HCT116 (cell line): ENCODE results near the gene KMT5C. TPM values are rescaled to one million over a fixed set of nuclear protein-coding genes. Genes with fewer than 3 reads are reported as not detected.

Source experiments
- ATAC-seq: fragments of 200-7000 bp; cut with Tn5 transposase; 2 replicates; pipeline ENCODE4 v1.9.1; 2020; ENCODE audit warnings: mild to moderate bottlenecking, moderate library complexity
- BruUV-seq: library from RNA; stranded (reverse); fragments of 400-500 nt; replicated peaks from 2 replicates; lab custom pipeline; 2021; lab: Mats Ljungman, UMichigan
- CTCF ChIA-PET: fragments of 300-600 bp; sonication (Branson Sonifier 250); formaldehyde crosslinking; loops from one replicate; lab custom pipeline; 2021; ENCODE audit warnings: antibody characterized with exemption; lab: Charles Lee
- POLR2A ChIA-PET: fragments of 300-600, 350-600 bp; sonication (Branson Sonifier 250); formaldehyde crosslinking; loops from one replicate; lab custom pipeline; 2021; ENCODE audit warnings: antibody characterized with exemption; lab: Charles Lee
- RAD21 ChIA-PET, 2 experiments: fragments of 300-600 bp; sonication (Branson Sonifier 250); formaldehyde crosslinking; loops; one replicate each; lab custom pipeline; 2023; ENCODE audit warnings: low total read pairs in 2 of 2; ENCODE audit not compliant: uncharacterized antibody in 2 of 2, unreplicated experiment in 2 of 2, low non-redundant PET in 1 of 2; lab: Charles Lee
- DNase-seq: peaks from one replicate; pipeline ENCODE4 v3.0.0-alpha.2; 2010; ENCODE audit warnings: low read depth, low spot score
- H2AFZ ChIP-seq: fragments of 200-600 bp; shearing (Covaris generic), sonication (generic); 2 replicates; pipeline ENCODE4 v1.6.1; 2017; ENCODE audit warnings: low read depth, mixed run types, mixed read lengths, antibody characterized with exemption, low read length; ENCODE audit not compliant: poor library complexity, severe bottlenecking
- H3K27ac ChIP-seq: 2 replicates; pipeline ENCODE4 v1.5.1; 2012; ENCODE audit warnings: low read depth, low read length
- H3K27me3 ChIP-seq: fragments of 200-600 bp; sonication (generic); 2 replicates; pipeline ENCODE4 v1.6.1; 2016; ENCODE audit warnings: mixed run types, low read length, mixed read lengths; ENCODE audit not compliant: insufficient read depth
- H3K36me3 ChIP-seq, 2 experiments: fragments of 200-500 bp in 1 of 2; fragments of 200-600 bp in 1 of 2; sonication (Bioruptor generic) in 1 of 2; sonication (generic) in 1 of 2; 2 replicates each; pipeline versions ENCODE4 v1.5.1 to v1.6.1; 2014 to 2016; ENCODE audit warnings: low read length in 2 of 2, inconsistent platforms in 1 of 2, mixed read lengths in 1 of 2, mixed run types in 1 of 2; ENCODE audit not compliant: insufficient read depth in 2 of 2, control insufficient read depth in 1 of 2
- H3K4me1 ChIP-seq, 2 experiments: fragments of 200-600 bp in 1 of 2; sonication (generic) in 1 of 2; 2 replicates each; pipeline versions ENCODE4 v1.5.1 to v1.6.1; 2012 to 2017; ENCODE audit warnings: low read length in 2 of 2, inconsistent platforms in 1 of 2, mild to moderate bottlenecking in 1 of 2, mixed read lengths in 1 of 2, mixed run types in 1 of 2, moderate library complexity in 1 of 2; ENCODE audit not compliant: insufficient read depth in 2 of 2, control insufficient read depth in 1 of 2
- H3K4me2 ChIP-seq: fragments of 200-600 bp; sonication (generic); 2 replicates; pipeline ENCODE4 v1.6.1; 2017; ENCODE audit warnings: mixed run types, low read length, mixed read lengths
- H3K4me3 ChIP-seq, 2 experiments: fragments of 200-600 bp in 1 of 2; sonication (generic) in 1 of 2; replicated peaks in 1 of 2; 2 replicates each; pipeline ENCODE4 v1.5.1; 2011 to 2016; ENCODE audit warnings: low read length in 2 of 2, control low read depth in 1 of 2, low read depth in 1 of 2, mild to moderate bottlenecking in 1 of 2, mixed read lengths in 1 of 2, mixed run types in 1 of 2
- H3K79me2 ChIP-seq: fragments of 200-600 bp; sonication (generic); 2 replicates; pipeline ENCODE4 v1.6.1; 2017; ENCODE audit warnings: mild to moderate bottlenecking, mixed run types, low read length, moderate library complexity, mixed read lengths; ENCODE audit not compliant: insufficient read depth
- H3K9ac ChIP-seq: fragments of 200-600 bp; sonication (generic); 2 replicates; pipeline ENCODE4 v1.6.1; 2016; ENCODE audit warnings: low read length, mixed read lengths
- H3K9me2 ChIP-seq: fragments of 200-600 bp; sonication (generic), shearing (Covaris generic); 2 replicates; pipeline ENCODE4 v1.6.1; 2017; ENCODE audit warnings: mixed run types, mild to moderate bottlenecking, moderate library complexity; ENCODE audit not compliant: insufficient read depth
- H3K9me3 ChIP-seq, 2 experiments: fragments of 200-500 bp in 1 of 2; fragments of 200-600 bp in 1 of 2; sonication (Bioruptor generic) in 1 of 2; sonication (generic) in 1 of 2; 2 replicates each; pipeline ENCODE4 v1.6.1; 2014 to 2017; ENCODE audit warnings: low read length in 2 of 2, mixed read lengths in 2 of 2, inconsistent platforms in 1 of 2, low read depth in 1 of 2, mild to moderate bottlenecking in 1 of 2, mixed run types in 1 of 2, moderate library complexity in 1 of 2; ENCODE audit not compliant: control insufficient read depth in 1 of 2, insufficient read depth in 1 of 2
- H4K20me1 ChIP-seq: fragments of 200-600 bp; sonication (generic), shearing (Covaris generic); 2 replicates; pipeline ENCODE4 v1.6.1; 2017; ENCODE audit warnings: mixed run types, mild to moderate bottlenecking, moderate library complexity; ENCODE audit not compliant: insufficient read depth
- ATF3 ChIP-seq: IDR thresholded peaks from 2 replicates; pipeline ENCODE4 v1.6.1; 2012
- CBX3 ChIP-seq: IDR thresholded peaks from 2 replicates; pipeline ENCODE4 v1.6.1; 2012; ENCODE audit warnings: low read depth
- CTCF ChIP-seq, 3 experiments: fragments of 200-600 bp in 1 of 3; sonication (generic) in 1 of 3; IDR thresholded peaks in 2 of 3; conservative IDR thresholded peaks in 1 of 3; 2 replicates each; pipeline ENCODE4 v1.5.1; 2012 to 2017; ENCODE audit warnings: low read depth in 2 of 3, low read length in 2 of 3, antibody characterized with exemption in 1 of 3, borderline replicate concordance in 1 of 3, control low read depth in 1 of 3, mild to moderate bottlenecking in 1 of 3, mixed read lengths in 1 of 3, mixed run types in 1 of 3, moderate library complexity in 1 of 3; ENCODE audit not compliant: insufficient read depth in 1 of 3
- ELF1 ChIP-seq: IDR thresholded peaks from 2 replicates; pipeline ENCODE4 v1.6.1; 2012; ENCODE audit warnings: low read depth, borderline replicate concordance
- EZH2 ChIP-seq: fragments of 200-600 bp; sonication (generic); IDR thresholded peaks from 2 replicates; pipeline ENCODE4 v1.6.1; 2017; ENCODE audit warnings: antibody characterized with exemption, mixed run types
- EZH2phosphoT487 ChIP-seq: fragments of 200-600 bp; IDR thresholded peaks from 2 replicates; pipeline ENCODE4 v1.6.1; 2018; ENCODE audit warnings: antibody characterized with exemption, borderline replicate concordance
- FOSL1 ChIP-seq: IDR thresholded peaks from 2 replicates; pipeline ENCODE4 v1.6.1; 2012; ENCODE audit warnings: low read depth
- JUND ChIP-seq: IDR thresholded peaks from 2 replicates; pipeline ENCODE4 v1.6.1; 2012
- POLR2A ChIP-seq: IDR thresholded peaks from 2 replicates; pipeline ENCODE4 v1.7.0; 2011; ENCODE audit warnings: borderline replicate concordance; ENCODE audit not compliant: insufficient read depth, insufficient read length; ENCODE audit errors: extremely low read depth
- POLR2AphosphoS5 ChIP-seq: IDR thresholded peaks from 2 replicates; pipeline ENCODE4 v1.6.1; 2011; ENCODE audit warnings: mild to moderate bottlenecking, low read depth, low read length, moderate library complexity
- RAD21 ChIP-seq: IDR thresholded peaks from 2 replicates; pipeline ENCODE4 v1.6.1; 2012; ENCODE audit warnings: low read depth, mild to moderate bottlenecking
- REST ChIP-seq: IDR thresholded peaks from 2 replicates; pipeline ENCODE4 v1.6.1; 2012; ENCODE audit warnings: low read depth
- SIN3A ChIP-seq: IDR thresholded peaks from 2 replicates; pipeline ENCODE4 v1.6.1; 2012; ENCODE audit warnings: low read depth
- SRF ChIP-seq: IDR thresholded peaks from 2 replicates; pipeline ENCODE4 v1.6.1; 2012; ENCODE audit warnings: low read depth
- TCF7L2 ChIP-seq: IDR thresholded peaks from 2 replicates; pipeline ENCODE4 v1.7.0; 2011; ENCODE audit warnings: borderline replicate concordance, inconsistent platforms; ENCODE audit not compliant: insufficient read depth, insufficient read length; ENCODE audit errors: extremely low read depth
- YY1 ChIP-seq: IDR thresholded peaks from 2 replicates; pipeline ENCODE4 v1.6.1; 2011; ENCODE audit warnings: low read length, low read depth, moderate library complexity, mild to moderate bottlenecking; ENCODE audit not compliant: insufficient replicate concordance; ENCODE audit errors: extremely low read depth
- ZFX ChIP-seq: fragments of 450-650 bp; IDR thresholded peaks from 2 replicates; pipeline ENCODE4 v1.6.1; 2017
- intact Hi-C: fragments of 100-400 bp; cut with micrococcal nuclease; formaldehyde crosslinking; loops from 2 replicates; pipeline ENCODE4 v1.10.0; 2022
- total RNA-seq: library from RNA; stranded (reverse); gene quantifications from one replicate; pipeline ENCODE4 v1.2.1, GENCODE V29; 2021; ENCODE audit not compliant: unreplicated experiment
- TF ChIP-seq, protein P1 (sequence below): IDR thresholded peaks from 2 replicates; pipeline ENCODE4 v1.6.1; 2012

KMT5C gene
- total RNA-seq, 1 experiment from 2014 or later, result 27.5 TPM

DNA sequence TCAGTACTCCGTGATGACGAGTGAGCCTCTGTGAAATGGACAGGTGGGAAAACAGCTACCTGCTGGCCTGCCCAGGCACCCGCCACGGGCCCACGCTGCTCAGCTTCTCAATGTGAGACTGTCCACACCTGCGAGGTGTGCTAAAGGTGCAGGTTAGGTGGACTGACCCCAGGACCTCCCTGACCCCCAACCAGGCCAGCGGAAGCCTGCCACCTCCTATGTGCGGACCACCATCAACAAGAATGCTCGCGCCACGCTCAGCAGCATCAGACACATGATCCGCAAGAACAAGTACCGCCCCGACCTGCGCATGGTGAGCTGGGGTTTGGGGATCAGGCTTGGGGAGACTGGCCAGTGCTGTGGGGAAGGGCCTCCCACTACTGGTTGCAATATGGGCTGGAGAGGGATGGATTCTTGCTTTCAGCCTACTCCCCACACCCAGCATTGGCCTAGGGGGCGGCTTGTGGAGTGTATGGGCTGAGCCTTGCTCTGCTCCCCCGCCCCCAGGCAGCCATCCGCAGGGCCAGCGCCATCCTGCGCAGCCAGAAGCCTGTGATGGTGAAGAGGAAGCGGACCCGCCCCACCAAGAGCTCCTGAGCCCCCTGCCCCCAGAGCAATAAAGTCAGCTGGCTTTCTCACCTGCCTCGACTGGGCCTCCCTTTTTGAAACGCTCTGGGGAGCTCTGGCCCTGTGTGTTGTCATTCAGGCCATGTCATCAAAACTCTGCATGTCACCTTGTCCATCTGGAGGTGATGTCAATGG is 48.2 kb downstream of the KMT5C start:
- ChIA-PET CTCF (no interaction called here), POLR2A (interaction anchor here (1.0 kb wide), 2 partner anchors 38 to 48 kb away, joined by 3 to 4 read pairs; partner anchors contain the start of gene KMT5C), RAD21 (no interaction called here)
- Histone ChIP-seq H3K4me1 (peaks cover 6 to 61% of the 10 kb centered on the region in 2 experiments; a peak in 3 of 4 replicates), H3K79me2 (peaks cover 51% of the 10 kb centered on the region), H3K36me3 (peaks cover 18 to 43% of the 10 kb centered on the region in 2 experiments), H3K9me2 (no peaks in the 10 kb centered on the region), H3K4me3 (peak overlapping the region; percentile 99 to 100; a peak in 3 of 4 replicates), H3K9ac (peak overlapping the region; percentile 94; the same call in 1 of the 2 replicates), H3K27me3 (no peaks in the 10 kb centered on the region), H2AFZ (no peak overlapping the region), H4K20me1 (peaks cover 48% of the 10 kb centered on the region; the same call in 1 of the 2 replicates), H3K9me3 (no peaks in the 10 kb centered on the region), H3K4me2 (peak overlapping the region; percentile 99), H3K27ac (peak overlapping the region; percentile 99)
- no peak for ATAC-seq
- intact Hi-C loops, result no loop called here
- BruUV-seq, result no TSS peak
- DNase-seq, result no peak
- TF ChIP-seq, protein P1, sequence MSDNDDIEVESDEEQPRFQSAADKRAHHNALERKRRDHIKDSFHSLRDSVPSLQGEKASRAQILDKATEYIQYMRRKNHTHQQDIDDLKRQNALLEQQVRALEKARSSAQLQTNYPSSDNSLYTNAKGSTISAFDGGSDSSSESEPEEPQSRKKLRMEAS, result no peak
- TF ChIP-seq ATF3 (no peak), REST (no peak), CBX3 (no peak), RAD21 (no peak), CTCF (IDR thresholded peaks at IDR 0.05 in 2 of 3, conservative IDR thresholded peaks at IDR 0.05 in 1 of 3; ENCODE audit: borderline replicate concordance in 1 of 3, insufficient read depth in 1 of 3, low read depth in 2 of 3, low read length in 2 of 3) (no peak), POLR2AphosphoS5 (no peak), TCF7L2 (no peak), JUND (no peak), YY1 (no peak), SIN3A (no peak), EZH2 (no peak), ELF1 (no peak), POLR2A (no peak), EZH2phosphoT487 (no peak), SRF (no peak), FOSL1 (no peak), ZFX (no peak)
